Gastroesophageal sphincter (tissue), 3 donors: ENCODE results near the gene VGF.

Experiments
- CTCF ChIP-seq, 4 experiments: fragments of 200-600 bp in 2 of 4; fragments of 450-650 bp in 2 of 4; sonication (generic) in 1 of 4; IDR thresholded peaks; one replicate each; pipeline ENCODE4 v1.5.1; 2017 to 2019; ENCODE audit warnings: antibody characterized with exemption in 4 of 4, mild to moderate bottlenecking in 2 of 4, moderate library complexity in 2 of 4
- EP300 ChIP-seq: sonication (generic); formaldehyde crosslinking; IDR thresholded peaks from one replicate; pipeline ENCODE4 v1.6.1; 2017; ENCODE audit warnings: antibody characterized with exemption, mild to moderate bottlenecking
- POLR2A ChIP-seq, 2 donors: fragments of 450-650 bp; IDR thresholded peaks; one replicate each; pipeline ENCODE4 v1.6.1; 2017; ENCODE audit warnings: antibody characterized with exemption in 2 of 2, mild to moderate bottlenecking in 2 of 2, moderate library complexity in 1 of 2
- POLR2AphosphoS5 ChIP-seq: sonication (generic); formaldehyde crosslinking; IDR thresholded peaks from one replicate; pipeline ENCODE4 v1.6.1; 2017; ENCODE audit warnings: antibody characterized with exemption

- no peak for TF ChIP-seq POLR2A (IDR thresholded peaks at IDR 0.05)
- TF ChIP-seq CTCF (IDR thresholded peaks at IDR 0.05) = no peak
- no peak for TF ChIP-seq POLR2AphosphoS5
- no peak for TF ChIP-seq EP300
Observed at GRCh38 chr7:101151908-101152651, 13.3 kb downstream of the VGF start.
